H9 (cell line): ENCODE data around the gene TLE4. TPM values are rescaled to one million over a fixed set of nuclear protein-coding genes. Genes with fewer than 3 reads are reported as not detected.

Source experiments
- DNase-seq: peaks from one replicate; pipeline ENCODE4 v3.0.0-alpha.2; 2017
- H2AFZ ChIP-seq: one replicate; pipeline ENCODE4 v1.6.1; 2013; ENCODE audit warnings: mild to moderate bottlenecking, low read length, control low read depth, moderate library complexity
- H2AK5ac ChIP-seq: 2 replicates; pipeline ENCODE4 v1.6.1; 2013; ENCODE audit warnings: low read length, control low read depth, mixed read lengths; ENCODE audit not compliant: insufficient read length
- H2BK120ac ChIP-seq: one replicate; pipeline ENCODE4 v1.6.1; 2013; ENCODE audit warnings: low read depth, mild to moderate bottlenecking, low read length, control low read depth, inconsistent platforms; ENCODE audit not compliant: poor library complexity, severe bottlenecking
- H2BK12ac ChIP-seq: 2 replicates; pipeline ENCODE4 v1.6.1; 2013; ENCODE audit warnings: low read length, control low read depth, mixed read lengths, low read depth; ENCODE audit not compliant: insufficient read length
- H2BK15ac ChIP-seq: 2 replicates; pipeline ENCODE4 v1.6.1; 2013; ENCODE audit warnings: low read depth, low read length, control low read depth
- H2BK20ac ChIP-seq: one replicate; pipeline ENCODE4 v1.6.1; 2013; ENCODE audit warnings: low read depth, mild to moderate bottlenecking, low read length, control low read depth, inconsistent platforms; ENCODE audit not compliant: poor library complexity, severe bottlenecking
- H2BK5ac ChIP-seq: 2 replicates; pipeline ENCODE4 v1.6.1; 2013; ENCODE audit warnings: low read length, control low read depth, mixed read lengths; ENCODE audit not compliant: insufficient read length
- H3K14ac ChIP-seq: 2 replicates; pipeline ENCODE4 v1.6.1; 2013; ENCODE audit warnings: low read length, control low read depth; ENCODE audit not compliant: insufficient read depth
- H3K18ac ChIP-seq: 2 replicates; pipeline ENCODE4 v1.6.1; 2013; ENCODE audit warnings: low read depth, mild to moderate bottlenecking, mixed read lengths, low read length, control low read depth; ENCODE audit not compliant: insufficient read length
- H3K23ac ChIP-seq: 2 replicates; pipeline ENCODE4 v1.6.1; 2013; ENCODE audit warnings: low read length, control low read depth, mixed read lengths, low read depth; ENCODE audit not compliant: insufficient read length
- H3K23me2 ChIP-seq: 2 replicates; pipeline ENCODE4 v1.6.1; 2013; ENCODE audit warnings: low read depth, mild to moderate bottlenecking, mixed read lengths, low read length, control low read depth; ENCODE audit not compliant: insufficient read length, poor library complexity, severe bottlenecking
- H3K27ac ChIP-seq: 2 replicates; pipeline ENCODE4 v1.5.1; 2013; ENCODE audit warnings: low read length, control low read depth, mixed read lengths, low read depth; ENCODE audit not compliant: insufficient read length
- H3K27me3 ChIP-seq: 2 replicates; pipeline ENCODE4 v1.6.1; 2013; ENCODE audit warnings: low read length, control low read depth, inconsistent platforms; ENCODE audit not compliant: insufficient read depth
- H3K4ac ChIP-seq: 2 replicates; pipeline ENCODE4 v1.6.1; 2013; ENCODE audit warnings: low read depth, mild to moderate bottlenecking, control low read depth, inconsistent platforms, low read length, moderate library complexity
- H3K4me1 ChIP-seq: 2 replicates; pipeline ENCODE4 v1.6.1; 2013; ENCODE audit warnings: low read length, control low read depth, inconsistent platforms; ENCODE audit not compliant: insufficient read depth
- H3K4me2 ChIP-seq: 2 replicates; pipeline ENCODE4 v1.6.1; 2013; ENCODE audit warnings: low read length, control low read depth, mixed read lengths; ENCODE audit not compliant: insufficient read length, insufficient read depth
- H3K56ac ChIP-seq: 2 replicates; pipeline ENCODE4 v1.6.1; 2013; ENCODE audit warnings: low read depth, mild to moderate bottlenecking, mixed read lengths, low read length, control low read depth; ENCODE audit not compliant: insufficient read length
- H3K79me1 ChIP-seq: 2 replicates; pipeline ENCODE4 v1.6.1; 2013; ENCODE audit warnings: low read depth, mild to moderate bottlenecking, moderate library complexity, low read length, control low read depth, inconsistent platforms; ENCODE audit not compliant: insufficient read depth, poor library complexity, severe bottlenecking
- H3K79me2 ChIP-seq: 2 replicates; pipeline ENCODE4 v1.6.1; 2013; ENCODE audit warnings: low read length, control low read depth, inconsistent platforms; ENCODE audit not compliant: insufficient read depth
- H3K9ac ChIP-seq: 2 replicates; pipeline ENCODE4 v1.6.1; 2013; ENCODE audit warnings: low read length, control low read depth, mixed read lengths; ENCODE audit not compliant: insufficient read length; ENCODE audit errors: extremely low read depth
- H3K9me3 ChIP-seq: one replicate; pipeline ENCODE4 v1.6.1; 2013; ENCODE audit warnings: low read depth, low read length, inconsistent platforms; ENCODE audit not compliant: control insufficient read depth
- H3T11ph ChIP-seq: one replicate; pipeline ENCODE4 v1.6.1; 2013; ENCODE audit warnings: mild to moderate bottlenecking, low read length, control low read depth, inconsistent platforms
- H4K20me1 ChIP-seq: one replicate; pipeline ENCODE4 v1.6.1; 2013; ENCODE audit not compliant: control insufficient read depth, insufficient read length, insufficient read depth
- H4K5ac ChIP-seq: 2 replicates; pipeline ENCODE4 v1.6.1; 2013; ENCODE audit warnings: low read depth, mild to moderate bottlenecking, mixed read lengths, low read length, control low read depth; ENCODE audit not compliant: insufficient read length
- H4K8ac ChIP-seq: replicated peaks from 2 replicates; pipeline ENCODE4 v1.6.1; 2013; ENCODE audit warnings: low read length, control low read depth, mixed read lengths, low read depth; ENCODE audit not compliant: insufficient read length
- H4K91ac ChIP-seq: 2 replicates; pipeline ENCODE4 v1.6.1; 2013; ENCODE audit warnings: low read depth, mild to moderate bottlenecking, moderate library complexity, mixed read lengths, low read length, control low read depth; ENCODE audit not compliant: insufficient read length
- H3K27ac Mint-ChIP-seq, 3 experiments: 2 replicates in 2 of 3; 3 replicates in 1 of 3; pipeline ENCODE4 v1.8.0; 2020 to 2021; ENCODE audit warnings: mixed read lengths in 3 of 3, mild to moderate bottlenecking in 1 of 3, moderate library complexity in 1 of 3
- H3K27me3 Mint-ChIP-seq: 2 replicates; pipeline ENCODE4 v1.8.0; 2021; ENCODE audit warnings: low read depth, mild to moderate bottlenecking, moderate library complexity, mixed read lengths
- H3K36me3 Mint-ChIP-seq, 3 experiments: 2 replicates in 2 of 3; 3 replicates in 1 of 3; pipeline ENCODE4 v1.8.0; 2020 to 2021; ENCODE audit warnings: low read depth in 3 of 3, mixed read lengths in 3 of 3; ENCODE audit not compliant: insufficient read depth in 1 of 3
- H3K4me1 Mint-ChIP-seq, 2 experiments: 2 replicates each; pipeline ENCODE4 v1.8.0; 2020; ENCODE audit warnings: mixed read lengths in 2 of 2
- H3K4me3 Mint-ChIP-seq, 2 experiments: 2 replicates in 1 of 2; 3 replicates in 1 of 2; pipeline ENCODE4 v1.8.0; 2020 to 2021; ENCODE audit warnings: mild to moderate bottlenecking in 2 of 2, mixed read lengths in 2 of 2, moderate library complexity in 1 of 2
- H3K9me3 Mint-ChIP-seq, 2 experiments: 2 replicates in 1 of 2; 3 replicates in 1 of 2; pipeline ENCODE4 v1.8.0; 2020; ENCODE audit warnings: mild to moderate bottlenecking in 2 of 2, mixed read lengths in 2 of 2, moderate library complexity in 1 of 2
- WGBS: extraction: QIAGEN DNeasy Blood & Tissue Kit; methylation state at CpG from one replicate; pipeline ENCODE4 v1.1.7; 2013; ENCODE audit warnings: missing lambda C conversion rate, low lambda C conversion rate, mixed read lengths; ENCODE audit not compliant: insufficient read length; ENCODE audit errors: extremely low coverage; 5-methylcytosine and 5-hydroxymethylcytosine counted together
- total RNA-seq: library from RNA; stranded (reverse); gene quantifications from 2 replicates; pipeline ENCODE4 v1.2.1, GENCODE V29; 2021
- TF ChIP-seq, protein P1 (sequence below): fragments of 200-600 bp; sonication (generic); conservative IDR thresholded peaks from 3 replicates; pipeline ENCODE4 v1.8.0; 2021; ENCODE audit warnings: antibody characterized with exemption, mild to moderate bottlenecking

Gene TLE4
- total RNA-seq, 1 experiment from 2014 or later = 35.1 TPM

DNA sequence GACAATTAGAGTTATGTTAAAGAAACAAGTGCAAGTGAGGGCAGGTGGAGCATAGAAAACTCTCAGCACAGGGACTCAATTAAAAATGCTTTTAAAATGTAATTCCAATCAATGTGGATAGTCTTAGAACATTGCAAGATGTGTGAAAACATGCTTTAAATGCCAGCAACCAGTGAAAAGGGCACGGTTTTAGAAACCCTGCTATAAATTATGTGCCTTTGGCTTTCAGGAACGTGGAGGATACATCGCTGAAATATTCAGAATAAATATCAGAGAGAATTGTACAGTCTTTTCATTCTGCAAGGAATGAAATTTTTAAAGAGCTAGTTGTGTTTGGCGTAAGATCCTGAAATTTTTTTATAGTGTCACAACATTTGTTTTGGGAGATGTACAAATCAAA is 101.1 kb downstream of the TLE4 start:
- H3K4me2 ChIP-seq = no peak overlapping the region
- no peaks in the 10 kb centered on the region for H4K20me1 ChIP-seq
- no peak overlapping the region for H3K4ac ChIP-seq
- no peak overlapping the region for H3K9ac ChIP-seq
- no peak overlapping the region for H2AK5ac ChIP-seq
- H2AFZ ChIP-seq = no peak overlapping the region
- no peak overlapping the region for H4K8ac ChIP-seq
- H3K56ac ChIP-seq = no peak overlapping the region
- H3K9me3 ChIP-seq = no peaks in the 10 kb centered on the region
- H3T11ph ChIP-seq = no peak overlapping the region
- TF ChIP-seq, protein P1, sequence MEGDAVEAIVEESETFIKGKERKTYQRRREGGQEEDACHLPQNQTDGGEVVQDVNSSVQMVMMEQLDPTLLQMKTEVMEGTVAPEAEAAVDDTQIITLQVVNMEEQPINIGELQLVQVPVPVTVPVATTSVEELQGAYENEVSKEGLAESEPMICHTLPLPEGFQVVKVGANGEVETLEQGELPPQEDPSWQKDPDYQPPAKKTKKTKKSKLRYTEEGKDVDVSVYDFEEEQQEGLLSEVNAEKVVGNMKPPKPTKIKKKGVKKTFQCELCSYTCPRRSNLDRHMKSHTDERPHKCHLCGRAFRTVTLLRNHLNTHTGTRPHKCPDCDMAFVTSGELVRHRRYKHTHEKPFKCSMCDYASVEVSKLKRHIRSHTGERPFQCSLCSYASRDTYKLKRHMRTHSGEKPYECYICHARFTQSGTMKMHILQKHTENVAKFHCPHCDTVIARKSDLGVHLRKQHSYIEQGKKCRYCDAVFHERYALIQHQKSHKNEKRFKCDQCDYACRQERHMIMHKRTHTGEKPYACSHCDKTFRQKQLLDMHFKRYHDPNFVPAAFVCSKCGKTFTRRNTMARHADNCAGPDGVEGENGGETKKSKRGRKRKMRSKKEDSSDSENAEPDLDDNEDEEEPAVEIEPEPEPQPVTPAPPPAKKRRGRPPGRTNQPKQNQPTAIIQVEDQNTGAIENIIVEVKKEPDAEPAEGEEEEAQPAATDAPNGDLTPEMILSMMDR = no peak
- H2BK20ac ChIP-seq = no peak overlapping the region
- H3K27ac ChIP-seq = no peak overlapping the region
- H3K27me3 ChIP-seq = no peaks in the 10 kb centered on the region
- H2BK15ac ChIP-seq = no peak overlapping the region
- no peak overlapping the region for H4K5ac ChIP-seq
- no peaks in the 10 kb centered on the region for H3K27me3 Mint-ChIP-seq
- H3K79me2 ChIP-seq = no peaks in the 10 kb centered on the region
- DNase-seq = no peak
- no peak overlapping the region for H3K18ac ChIP-seq
- no peak overlapping the region for H2BK120ac ChIP-seq
- no peaks in the 10 kb centered on the region for H3K9me3 Mint-ChIP-seq
- no peaks in the 10 kb centered on the region for H3K23me2 ChIP-seq
- H2BK12ac ChIP-seq = no peak overlapping the region
- no CpG with 5 or more reads among the region's 4 CpGs for WGBS
- H3K79me1 ChIP-seq = no peaks in the 10 kb centered on the region
- peaks cover 3% of the 10 kb centered on the region for H3K4me1 ChIP-seq
- no peak overlapping the region for H2BK5ac ChIP-seq
- H4K91ac ChIP-seq = no peak overlapping the region
- H3K14ac ChIP-seq = no peak overlapping the region
- no peak overlapping the region for H3K23ac ChIP-seq
- 0 out of 7 replicates have a peak overlapping the region, but pooled peaks of 1 of the 3 experiments have one; percentile 35 for H3K27ac Mint-ChIP-seq
- peaks cover 43 to 51% of the 10 kb centered on the region in 2 experiments for H3K4me1 Mint-ChIP-seq
- H3K36me3 Mint-ChIP-seq = peaks cover 0 to 5% (median 0%) of the 10 kb centered on the region in 3 experiments; a peak in 2 of 7 replicates
- no peak overlapping the region for H3K4me3 Mint-ChIP-seq
